ENCODE data around the gene SLC7A5.
"Not testable (repeated sequence)": the region's sequence is repeated elsewhere in the genome, so short reads cannot be mapped to it uniquely, and the experiment has no call there.

The SLC7A5 gene

GRCh38 chr16:87888346-87888745 is 19.0 kb upstream of the SLC7A5 start:
- not testable (repeated sequence) for DNase-seq

GRCh38 chr16:87887931-87888330 is 18.6 kb upstream of the SLC7A5 start:
- not testable (repeated sequence) for DNase-seq

- not testable (repeated sequence) for DNase-seq
These were observed 16.2 kb upstream of the SLC7A5 start for GRCh38 chr16:87885371-87885967.

- DNase-seq = no peak
These were observed 13.2 kb upstream of the SLC7A5 start for GRCh38 chr16:87882436-87883019.

GRCh38 chr16:87881324-87882200 is 12.3 kb upstream of the SLC7A5 start:
- DNase-seq = no peak

GRCh38 chr16:87880117-87880696 is 10.9 kb upstream of the SLC7A5 start:
- DNase-seq = no peak

- not testable (repeated sequence) for DNase-seq
These were observed 10.2 kb upstream of the SLC7A5 start for GRCh38 chr16:87879411-87880013.

GRCh38 chr16:87878704-87879103 is 9.4 kb upstream of the SLC7A5 start:
- DNase-seq = no peak

- DNase-seq = peak in 3 of 56 donors; percentile 9 to 49 (median 38)
These were observed 8.7 kb upstream of the SLC7A5 start for GRCh38 chr16:87877942-87878507.

GRCh38 chr16:87874639-87875427 is 5.5 kb upstream of the SLC7A5 start:
- no peak for DNase-seq

GRCh38 chr16:87870418-87871291 is 1.3 kb upstream of the SLC7A5 start:
- not testable (repeated sequence) for DNase-seq

- DNase-seq = not testable (repeated sequence)
These were observed 641 bp upstream of the SLC7A5 start for GRCh38 chr16:87869879-87870417.

GRCh38 chr16:87868254-87869029 is 865 bp downstream of the SLC7A5 start:
- DNase-seq = peak in 32 of 56 donors; percentile 10 to 71 (median 39)

GRCh38 chr16:87865902-87866555 is 3.3 kb downstream of the SLC7A5 start:
- not testable (repeated sequence) for DNase-seq

GRCh38 chr16:87864331-87864989 is 4.8 kb downstream of the SLC7A5 start:
- no peak for DNase-seq

GRCh38 chr16:87863327-87863635 is 6.0 kb downstream of the SLC7A5 start:
- not testable (repeated sequence) for DNase-seq

Measured in nucleus accumbens (tissue), 56 donors.